Measurements from ENCODE around the gene GRN.
"Not testable (repeated sequence)": the region's sequence is repeated elsewhere in the genome, so short reads cannot be mapped to it uniquely, and the experiment has no call there.

Gene GRN

GRCh38 chr17:44386182-44386525, 41.1 kb downstream of the GRN start:
- TF ChIP-seq CTCF (IDR thresholded peaks at IDR 0.05; ENCODE audit: low read depth, low read length): no peak
- H3K27me3 ChIP-seq: no peaks in the 10 kb centered on the region
- no peak for DNase-seq
- peak overlapping the region; percentile 62 for H3K4me3 ChIP-seq (ENCODE audit: low read depth, low read length)
- H3K9me3 ChIP-seq: no peaks in the 10 kb centered on the region
- H3K4me1 ChIP-seq: no peaks in the 10 kb centered on the region
- H3K36me3 ChIP-seq: no peaks in the 10 kb centered on the region

GRCh38 chr17:44387804-44388203, 42.7 kb downstream of the GRN start:
- Histone ChIP-seq H3K36me3 (no peaks in the 10 kb centered on the region), H3K4me3 (ENCODE audit: low read depth, low read length) (no peak overlapping the region), H3K4me1 (no peaks in the 10 kb centered on the region), H3K27me3 (no peaks in the 10 kb centered on the region), H3K9me3 (no peaks in the 10 kb centered on the region)
- DNase-seq: no peak
- no peak for TF ChIP-seq CTCF (IDR thresholded peaks at IDR 0.05; ENCODE audit: low read depth, low read length)

GRCh38 chr17:44389281-44389680, 44.2 kb downstream of the GRN start, which contains the start of gene ITGA2B:
Gene ITGA2B, minus strand, starts transcription at chr17:44389649. Its CDS starts 176 bp downstream, at chr17:44389473.
- DNase-seq: no peak
- no peak within 1 kb of the TSS for H3K4me3 ChIP-seq (ENCODE audit: low read depth, low read length)
- H3K36me3 ChIP-seq: no peaks in the 10 kb centered on the region
- no peaks in the 10 kb centered on the region for H3K9me3 ChIP-seq
- no peaks in the 10 kb centered on the region for H3K4me1 ChIP-seq
- TF ChIP-seq CTCF (IDR thresholded peaks at IDR 0.05; ENCODE audit: low read depth, low read length): no peak
- H3K27me3 ChIP-seq: no peaks in the 10 kb centered on the region

GRCh38 chr17:44389723-44390202, 44.7 kb downstream of the GRN start:
- no peaks in the 10 kb centered on the region for H3K4me1 ChIP-seq

GRCh38 chr17:44390250-44390870, 45.3 kb downstream of the GRN start:
- TF ChIP-seq CTCF (IDR thresholded peaks at IDR 0.05; ENCODE audit: low read depth, low read length): no peak
- Histone ChIP-seq H3K36me3 (no peaks in the 10 kb centered on the region), H3K4me1 (no peaks in the 10 kb centered on the region), H3K9me3 (no peaks in the 10 kb centered on the region), H3K4me3 (ENCODE audit: low read depth, low read length) (no peak overlapping the region), H3K27me3 (no peaks in the 10 kb centered on the region)
- DNase-seq: no peak

More at GRCh38 chr17:44389723-44390202, 44.7 kb downstream of the GRN start:
- Histone ChIP-seq H3K36me3 (no peaks in the 10 kb centered on the region), H3K9me3 (no peaks in the 10 kb centered on the region), H3K4me3 (ENCODE audit: low read depth, low read length) (no peak overlapping the region), H3K27me3 (no peaks in the 10 kb centered on the region)
- no peak for DNase-seq
- no peak for TF ChIP-seq CTCF (IDR thresholded peaks at IDR 0.05; ENCODE audit: low read depth, low read length)

GRCh38 chr17:44394112-44394511, 49.0 kb downstream of the GRN start:
- not testable (repeated sequence) for H3K27me3 ChIP-seq; H3K4me3 ChIP-seq (ENCODE audit: low read depth, low read length); H3K9me3 ChIP-seq; DNase-seq; H3K4me1 ChIP-seq
- H3K36me3 ChIP-seq: peaks cover 17% of the 10 kb centered on the region

Measured in BE2C (cell line).